Esophagus (tissue), 2 donors: ENCODE results near the gene CERS1. TPM values are rescaled to one million over a fixed set of nuclear protein-coding genes. Genes with fewer than 3 reads are reported as not detected.

Experiments
- H3K27ac ChIP-seq, 2 donors: one replicate each; pipeline ENCODE4 v1.5.1; 2013; ENCODE audit warnings: low read depth in 2 of 2, mild to moderate bottlenecking in 2 of 2, inconsistent platforms in 1 of 2, low read length in 1 of 2, moderate library complexity in 1 of 2
- H3K27me3 ChIP-seq, 2 donors: one replicate each; pipeline ENCODE4 v1.6.1; 2013; ENCODE audit warnings: low read length in 2 of 2, control low read depth in 1 of 2, mild to moderate bottlenecking in 1 of 2; ENCODE audit not compliant: insufficient read depth in 2 of 2, control insufficient read depth in 1 of 2
- H3K36me3 ChIP-seq, 2 donors: one replicate each; pipeline ENCODE4 v1.6.1; 2013; ENCODE audit warnings: low read length in 1 of 2; ENCODE audit not compliant: control insufficient read depth in 2 of 2, insufficient read depth in 2 of 2
- H3K4me1 ChIP-seq, 2 donors: one replicate each; pipeline ENCODE4 v1.6.1; 2013; ENCODE audit warnings: low read length in 1 of 2; ENCODE audit not compliant: control insufficient read depth in 2 of 2, insufficient read depth in 2 of 2
- H3K4me3 ChIP-seq, 2 donors: one replicate each; pipeline ENCODE4 v1.5.1; 2013; ENCODE audit warnings: low read length in 2 of 2, mild to moderate bottlenecking in 2 of 2, low read depth in 1 of 2, moderate library complexity in 1 of 2
- H3K9me3 ChIP-seq, 2 donors: one replicate each; pipeline ENCODE4 v1.6.1; 2013; ENCODE audit warnings: mild to moderate bottlenecking in 2 of 2, low read depth in 1 of 2, low read length in 1 of 2, moderate library complexity in 1 of 2; ENCODE audit not compliant: control insufficient read depth in 2 of 2, insufficient read depth in 1 of 2
- WGBS, 2 donors: extraction: QIAGEN DNeasy Blood & Tissue Kit; methylation state at CpG; one replicate each; pipeline ENCODE4 v1.1.7; 2013; 5-methylcytosine and 5-hydroxymethylcytosine counted together
- polyA plus RNA-seq, 2 donors: library from polyadenylated mRNA; stranded (reverse); fragments of 200-250 nt; gene quantifications; one replicate each; pipeline ENCODE4 v1.2.3, GENCODE V29; 2013
- donor health status: healthy with polysubstance abuse.
- donor health status: Bipolar disorder and iron deficiency.

The CERS1 gene
- polyA plus RNA-seq, 2 donors, result 0.08 to 0.12 TPM

DNA sequence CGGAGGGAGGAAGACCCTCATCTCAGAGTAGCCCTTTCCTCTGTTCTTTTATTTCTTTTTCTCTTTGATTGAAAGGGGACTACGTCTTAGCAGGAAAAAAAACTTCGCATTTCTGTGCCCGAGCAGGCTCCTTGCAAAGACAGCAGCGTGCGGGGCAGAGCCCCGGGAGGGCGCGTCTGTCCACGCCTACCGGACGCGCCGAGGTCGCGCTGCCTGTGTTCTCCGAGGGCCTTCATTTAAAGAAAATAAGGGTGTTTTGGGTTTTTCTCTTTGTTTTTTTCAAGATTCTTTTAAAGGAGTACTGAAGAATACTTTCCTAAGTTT is 29.2 kb downstream of the CERS1 start:
- Histone ChIP-seq H3K4me3 (no peak overlapping the region), H3K27me3 (no peaks in the 10 kb centered on the region), H3K27ac (no peak overlapping the region), H3K4me1 (peaks cover 2 to 8% of the 10 kb centered on the region in 2 donors), H3K36me3 (peaks cover 31 to 54% of the 10 kb centered on the region in 2 donors), H3K9me3 (no peaks in the 10 kb centered on the region)
- WGBS, 2 donors, result 72 to 78% methylated on average over 17 of the region's 17 CpGs

DNA sequence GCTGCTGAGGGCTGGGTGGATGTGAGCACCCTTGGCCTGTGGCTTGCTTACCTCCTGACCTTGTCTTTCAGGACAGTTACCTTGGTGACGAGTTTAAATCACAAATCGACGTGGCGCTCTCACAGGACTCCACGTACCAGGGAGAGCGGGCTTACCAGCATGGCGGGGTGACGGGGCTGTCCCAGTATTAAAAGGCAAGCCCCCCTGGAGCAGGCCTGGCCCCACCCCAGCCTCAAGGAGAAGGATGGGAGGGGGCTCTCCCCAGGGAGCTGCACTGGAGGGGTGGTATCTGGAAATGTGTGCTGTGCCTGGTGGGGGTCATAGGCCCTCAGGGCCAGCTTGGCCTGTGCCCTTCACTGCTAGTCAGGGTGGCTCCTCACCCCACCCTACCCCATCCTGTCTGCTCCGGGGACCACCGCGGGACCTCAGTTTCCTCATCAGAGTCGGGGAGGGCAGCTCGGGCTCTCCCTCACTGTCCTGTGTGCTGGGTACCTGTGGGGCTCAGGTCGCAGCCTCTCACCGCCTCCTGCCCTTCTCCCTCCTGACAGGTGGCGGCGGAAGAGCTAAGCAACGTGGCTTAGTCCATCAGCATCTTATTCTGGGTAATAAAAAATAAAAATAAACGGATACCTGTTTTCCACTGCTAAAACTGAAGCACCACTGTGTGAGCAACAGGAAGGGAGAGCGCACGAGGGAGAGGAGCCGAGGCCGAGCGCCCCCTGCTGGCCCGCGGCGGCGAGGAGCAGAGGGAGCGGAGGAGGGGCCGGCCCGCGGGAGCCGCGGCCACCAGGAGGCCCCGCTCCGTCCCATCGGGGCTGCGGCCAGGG is 29.8 kb downstream of the CERS1 start:
- no peaks in the 10 kb centered on the region for H3K9me3 ChIP-seq
- no peak overlapping the region for H3K27ac ChIP-seq
- H3K36me3 ChIP-seq, result peaks cover 33 to 59% of the 10 kb centered on the region in 2 donors
- no peak overlapping the region for H3K4me3 ChIP-seq
- peaks cover 2 to 8% of the 10 kb centered on the region in 2 donors for H3K4me1 ChIP-seq
- 42 to 47% methylated on average over 31 to 38 of the region's 38 CpGs for WGBS, 2 donors
- H3K27me3 ChIP-seq, result no peaks in the 10 kb centered on the region

DNA sequence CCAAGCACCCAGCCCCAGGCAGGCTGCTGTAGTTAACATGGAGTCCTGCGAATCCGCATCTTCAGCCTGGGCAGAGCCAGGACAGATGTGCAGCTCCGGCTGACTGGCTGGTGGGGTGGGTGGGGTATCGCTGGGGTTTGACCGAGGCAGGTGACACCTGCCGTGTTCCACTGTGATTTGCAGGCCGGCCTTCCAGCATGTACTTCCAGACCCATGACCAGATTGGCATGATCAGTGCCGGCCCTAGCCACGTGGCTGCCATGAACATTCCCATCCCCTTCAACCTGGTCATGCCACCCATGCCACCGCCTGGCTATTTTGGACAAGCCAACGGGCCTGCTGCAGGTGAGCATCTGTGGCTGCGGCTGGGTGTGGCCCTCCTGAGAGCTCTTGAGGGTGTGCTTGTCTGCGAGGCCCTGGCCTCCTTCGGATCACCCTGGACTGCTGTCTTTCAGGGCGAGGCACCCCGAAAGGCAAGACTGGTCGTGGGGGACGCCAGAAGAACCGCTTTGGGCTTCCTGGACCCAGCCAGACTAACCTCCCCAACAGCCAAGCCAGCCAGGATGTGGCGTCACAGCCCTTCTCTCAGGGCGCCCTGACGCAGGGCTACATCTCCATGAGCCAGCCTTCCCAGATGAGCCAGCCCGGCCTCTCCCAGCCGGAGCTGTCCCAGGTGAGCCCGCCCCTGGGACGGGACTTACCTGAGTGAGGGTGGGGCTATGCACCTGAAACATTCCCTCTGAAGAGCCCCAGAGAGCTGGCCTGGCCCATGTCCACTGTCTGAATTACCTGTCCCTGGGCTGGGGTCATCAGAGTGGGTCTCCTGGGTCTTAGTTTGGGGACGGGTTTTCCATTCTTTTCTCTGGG is 30.6 kb downstream of the CERS1 start:
- peaks cover 2 to 8% of the 10 kb centered on the region in 2 donors for H3K4me1 ChIP-seq
- H3K36me3 ChIP-seq, result peaks cover 37 to 67% of the 10 kb centered on the region in 2 donors
- H3K27me3 ChIP-seq, result no peaks in the 10 kb centered on the region
- no peaks in the 10 kb centered on the region for H3K9me3 ChIP-seq
- H3K4me3 ChIP-seq, result no peak overlapping the region
- no peak overlapping the region for H3K27ac ChIP-seq
- 83 to 90% methylated on average over 26 to 27 of the region's 27 CpGs for WGBS, 2 donors

DNA sequence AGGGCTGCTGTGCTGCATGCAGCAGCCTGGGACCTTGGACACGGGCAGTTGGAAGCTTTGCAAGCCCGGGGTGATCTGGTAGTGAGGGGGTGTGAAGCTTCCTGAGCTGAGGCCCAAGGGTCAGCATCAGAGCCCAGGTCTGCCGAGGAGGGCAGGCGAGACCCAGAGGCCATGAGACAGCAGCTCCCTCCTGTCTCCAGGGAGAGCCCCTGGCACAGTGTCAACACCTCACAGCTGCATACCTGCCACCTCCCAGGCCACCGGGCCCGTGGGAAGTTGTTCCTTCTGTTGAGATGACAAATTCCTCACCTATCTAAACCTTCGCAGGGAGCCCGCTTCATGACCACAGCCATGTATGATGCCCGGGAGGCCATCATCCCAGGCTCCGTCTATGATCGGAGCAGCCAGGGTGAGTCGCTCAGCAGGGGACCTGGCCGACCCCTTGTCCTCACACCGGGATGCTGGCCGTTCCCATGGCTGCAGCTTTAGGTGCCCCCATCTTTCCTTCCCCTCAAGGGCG is 32.1 kb downstream of the CERS1 start:
- no peak overlapping the region for H3K4me3 ChIP-seq
- H3K9me3 ChIP-seq, result no peaks in the 10 kb centered on the region
- H3K4me1 ChIP-seq, result peaks cover 2 to 4% of the 10 kb centered on the region in 2 donors
- peaks cover 44 to 82% of the 10 kb centered on the region in 2 donors for H3K36me3 ChIP-seq
- 71 to 75% methylated on average over 16 of the region's 16 CpGs for WGBS, 2 donors
- no peaks in the 10 kb centered on the region for H3K27me3 ChIP-seq
- H3K27ac ChIP-seq, result no peak overlapping the region

DNA sequence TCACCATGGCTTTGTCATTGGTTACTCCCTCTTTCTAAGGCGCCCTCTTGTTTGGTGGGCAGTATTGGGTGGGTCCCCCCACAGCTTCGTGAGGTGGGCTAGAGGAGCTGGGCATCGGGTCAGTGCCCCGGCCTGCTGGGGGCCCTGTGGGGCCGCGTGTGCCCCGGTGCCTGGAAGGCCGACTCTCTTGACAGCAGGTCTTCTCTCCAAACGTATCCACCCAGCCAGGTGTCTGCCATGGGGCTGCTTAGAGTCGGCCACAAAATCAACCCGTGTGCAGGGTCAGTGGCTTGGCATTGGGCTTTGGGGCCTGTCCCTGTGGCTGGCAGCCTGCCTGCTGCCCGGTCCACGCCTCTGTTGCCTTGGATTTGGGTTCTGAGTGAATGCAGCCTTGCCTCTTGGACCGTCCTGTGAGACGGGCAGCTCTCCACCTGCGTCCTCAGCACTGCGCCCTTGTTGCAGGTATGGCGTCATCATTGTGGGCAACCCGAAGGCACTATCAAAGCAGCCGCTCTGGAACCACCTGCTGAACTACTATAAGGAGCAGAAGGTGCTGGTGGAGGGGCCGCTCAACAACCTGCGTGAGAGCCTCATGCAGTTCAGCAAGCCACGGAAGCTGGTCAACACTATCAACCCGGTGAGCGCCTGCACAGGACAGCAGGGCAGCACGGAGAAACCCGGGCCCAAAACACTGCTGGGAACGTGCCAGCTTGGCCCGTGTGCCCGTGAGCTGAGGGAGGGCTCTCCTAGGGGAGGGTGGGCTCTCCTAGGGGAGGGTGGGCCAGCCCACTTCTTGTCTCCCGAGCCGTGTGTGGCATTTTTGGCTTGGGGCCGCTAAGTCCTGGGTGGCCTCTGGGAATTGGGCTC is 32.7 kb downstream of the CERS1 start:
- Histone ChIP-seq H3K4me1 (no peaks in the 10 kb centered on the region), H3K4me3 (no peak overlapping the region), H3K36me3 (peaks cover 48 to 83% of the 10 kb centered on the region in 2 donors), H3K9me3 (no peaks in the 10 kb centered on the region), H3K27ac (no peak overlapping the region), H3K27me3 (no peaks in the 10 kb centered on the region)
- 86 to 87% methylated on average over 33 of the region's 33 CpGs for WGBS, 2 donors

DNA sequence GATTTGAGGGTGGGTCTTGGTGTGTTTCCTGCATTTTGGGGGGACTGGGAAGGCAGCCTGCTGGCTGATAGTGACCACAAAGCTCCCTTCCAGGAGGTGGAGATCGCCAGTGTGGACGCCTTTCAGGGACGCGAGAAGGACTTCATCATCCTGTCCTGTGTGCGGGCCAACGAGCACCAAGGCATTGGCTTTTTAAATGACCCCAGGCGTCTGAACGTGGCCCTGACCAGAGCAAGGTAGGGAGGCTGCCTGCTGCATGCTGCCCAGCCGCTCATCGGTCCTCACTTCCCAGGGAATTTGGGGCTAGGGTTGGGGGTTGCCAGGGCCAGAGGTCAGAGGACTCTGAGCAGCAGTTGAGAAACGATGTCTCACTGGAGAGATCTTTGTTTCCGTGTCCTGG is 34.0 kb downstream of the CERS1 start:
- Histone ChIP-seq H3K36me3 (peaks cover 54 to 85% of the 10 kb centered on the region in 2 donors), H3K27ac (no peak overlapping the region), H3K27me3 (no peaks in the 10 kb centered on the region), H3K9me3 (no peaks in the 10 kb centered on the region), H3K4me1 (no peaks in the 10 kb centered on the region), H3K4me3 (no peak overlapping the region)
- 91 to 93% methylated on average over 12 of the region's 12 CpGs for WGBS, 2 donors

DNA sequence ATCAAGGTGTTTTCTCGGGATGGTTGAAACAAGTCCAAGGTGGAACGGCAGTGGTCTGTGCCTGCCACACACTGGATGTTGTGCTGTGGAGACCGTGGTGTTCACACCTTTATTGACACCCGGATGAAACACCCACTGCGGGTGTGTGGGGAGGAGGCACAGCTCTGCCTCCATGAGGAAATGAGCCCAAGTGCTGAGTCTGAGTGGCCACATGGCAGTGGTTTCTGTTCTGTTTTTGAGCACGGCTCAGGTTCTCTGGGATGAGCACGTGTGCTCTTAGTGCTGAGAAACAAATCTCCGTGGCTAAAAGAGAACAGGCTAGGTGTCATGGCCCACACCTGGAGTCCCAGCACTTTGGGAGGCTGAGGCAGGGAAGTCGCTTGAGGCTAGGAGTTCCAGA is 34.7 kb downstream of the CERS1 start:
- no peaks in the 10 kb centered on the region for H3K9me3 ChIP-seq

DNA sequence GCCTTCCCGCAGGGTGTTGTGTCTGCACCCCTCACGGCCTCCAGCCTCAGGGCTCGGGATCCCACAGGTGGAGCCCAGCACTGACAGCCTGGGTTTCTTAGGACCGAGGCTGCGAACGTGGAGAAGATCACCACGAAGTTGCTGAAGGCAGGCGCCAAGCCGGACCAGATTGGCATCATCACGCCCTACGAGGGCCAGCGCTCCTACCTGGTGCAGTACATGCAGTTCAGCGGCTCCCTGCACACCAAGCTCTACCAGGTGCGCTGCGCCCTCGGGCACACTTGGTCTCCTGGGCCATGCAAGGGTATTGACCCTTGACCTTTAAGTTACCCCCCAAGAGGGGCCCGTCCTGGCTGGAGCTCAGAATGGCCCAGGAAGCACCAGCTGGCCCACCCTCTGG is 35.2 kb downstream of the CERS1 start:
- H3K9me3 ChIP-seq, result no peaks in the 10 kb centered on the region
- no peak overlapping the region for H3K4me3 ChIP-seq
- 90 to 92% methylated on average over 17 of the region's 17 CpGs for WGBS, 2 donors
- H3K27ac ChIP-seq, result no peak overlapping the region
- peaks cover 61 to 90% of the 10 kb centered on the region in 2 donors for H3K36me3 ChIP-seq
- no peaks in the 10 kb centered on the region for H3K27me3 ChIP-seq
- H3K4me1 ChIP-seq, result no peaks in the 10 kb centered on the region

More for the DNA sequence above, 34.7 kb downstream of the CERS1 start:
- Histone ChIP-seq H3K4me3 (no peak overlapping the region), H3K27ac (no peak overlapping the region), H3K4me1 (no peaks in the 10 kb centered on the region), H3K36me3 (peaks cover 59 to 90% of the 10 kb centered on the region in 2 donors), H3K27me3 (no peaks in the 10 kb centered on the region)
- 79 to 80% methylated on average over 9 of the region's 9 CpGs for whole genome bisulfite sequencing, 2 donors

DNA sequence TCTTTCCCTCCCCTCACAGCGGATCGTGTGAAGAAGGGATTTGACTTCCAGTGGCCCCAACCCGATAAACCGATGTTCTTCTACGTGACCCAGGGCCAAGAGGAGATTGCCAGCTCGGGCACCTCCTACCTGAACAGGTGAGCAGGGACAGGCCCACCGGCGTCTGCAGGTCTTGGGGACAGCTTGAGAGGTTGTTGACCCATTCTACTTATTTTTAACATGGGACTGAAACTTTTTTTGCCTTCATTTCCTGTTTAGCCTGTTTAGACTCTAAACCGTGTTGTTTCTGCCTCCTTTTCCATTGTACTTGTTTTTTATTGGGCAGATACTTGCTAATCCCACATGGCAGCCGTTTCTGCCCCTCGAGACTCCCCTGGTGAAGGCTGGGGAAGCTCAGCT is 35.7 kb downstream of the CERS1 start:
- no peak overlapping the region for H3K4me3 ChIP-seq
- no peak overlapping the region for H3K27ac ChIP-seq
- H3K9me3 ChIP-seq, result no peaks in the 10 kb centered on the region
- H3K4me1 ChIP-seq, result no peaks in the 10 kb centered on the region
- no peaks in the 10 kb centered on the region for H3K27me3 ChIP-seq
- WGBS, 2 donors, result 82% methylated on average over 11 of the region's 11 CpGs
- H3K36me3 ChIP-seq, result peaks cover 57 to 90% of the 10 kb centered on the region in 2 donors
